Stimulated activated CD8-positive, alpha-beta memory T cell treated with anti-CD3 and anti-CD28 coated beads, Interleukin-4, amount 100 ng/mL, for 1 hour (primary cell): ENCODE results near the gene MGMT.

Experiments
- DNase-seq, 2 donors: peaks; one replicate each; pipeline ENCODE4 v3.0.0-alpha.2; 2020; ENCODE audit warnings: low read depth in 2 of 2, low spot score in 1 of 2

MGMT gene

DNA sequence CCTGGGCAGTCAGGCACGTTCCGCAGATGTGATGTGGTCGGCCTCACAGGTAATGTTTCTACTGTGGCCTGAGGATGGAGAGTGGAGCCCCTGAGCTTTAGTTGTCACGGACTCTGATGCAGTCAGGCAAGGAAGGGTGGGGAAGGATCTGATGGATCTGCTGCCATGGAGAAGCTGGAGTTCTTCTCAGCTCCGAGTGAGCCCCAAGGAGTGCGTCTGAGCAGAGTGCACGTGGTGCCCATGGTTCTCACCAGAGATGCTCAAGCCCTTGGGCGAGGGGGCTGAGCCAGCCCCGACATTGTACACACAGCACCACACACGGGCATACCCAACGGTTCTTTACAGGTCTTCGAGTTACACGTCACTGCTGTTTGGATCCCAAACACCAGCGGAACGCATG is 304.5 kb downstream of the MGMT start:
- no peak for DNase-seq

DNA sequence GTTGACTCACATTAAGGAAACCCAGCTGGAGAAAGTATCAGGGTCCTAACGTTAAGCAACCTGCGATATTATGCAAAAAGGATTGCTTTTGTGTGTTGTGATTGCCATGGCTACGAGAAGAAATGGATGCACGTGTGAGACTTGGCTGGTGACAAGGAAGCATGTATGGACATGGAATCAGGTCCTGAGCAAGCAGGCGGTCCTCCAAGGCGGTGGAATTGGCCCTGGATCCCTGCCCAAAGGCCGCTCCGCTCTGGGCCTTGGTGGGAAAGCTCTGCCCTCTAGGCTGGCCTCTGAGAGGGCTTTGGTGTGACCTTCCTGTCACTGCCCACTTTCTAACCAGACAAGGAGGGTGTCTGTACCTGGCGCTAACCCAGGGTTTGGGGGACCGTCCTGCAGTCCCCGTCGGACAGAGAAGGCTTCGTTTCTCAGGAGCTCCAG is 305.0 kb downstream of the MGMT start:
- no peak for DNase-seq

DNA sequence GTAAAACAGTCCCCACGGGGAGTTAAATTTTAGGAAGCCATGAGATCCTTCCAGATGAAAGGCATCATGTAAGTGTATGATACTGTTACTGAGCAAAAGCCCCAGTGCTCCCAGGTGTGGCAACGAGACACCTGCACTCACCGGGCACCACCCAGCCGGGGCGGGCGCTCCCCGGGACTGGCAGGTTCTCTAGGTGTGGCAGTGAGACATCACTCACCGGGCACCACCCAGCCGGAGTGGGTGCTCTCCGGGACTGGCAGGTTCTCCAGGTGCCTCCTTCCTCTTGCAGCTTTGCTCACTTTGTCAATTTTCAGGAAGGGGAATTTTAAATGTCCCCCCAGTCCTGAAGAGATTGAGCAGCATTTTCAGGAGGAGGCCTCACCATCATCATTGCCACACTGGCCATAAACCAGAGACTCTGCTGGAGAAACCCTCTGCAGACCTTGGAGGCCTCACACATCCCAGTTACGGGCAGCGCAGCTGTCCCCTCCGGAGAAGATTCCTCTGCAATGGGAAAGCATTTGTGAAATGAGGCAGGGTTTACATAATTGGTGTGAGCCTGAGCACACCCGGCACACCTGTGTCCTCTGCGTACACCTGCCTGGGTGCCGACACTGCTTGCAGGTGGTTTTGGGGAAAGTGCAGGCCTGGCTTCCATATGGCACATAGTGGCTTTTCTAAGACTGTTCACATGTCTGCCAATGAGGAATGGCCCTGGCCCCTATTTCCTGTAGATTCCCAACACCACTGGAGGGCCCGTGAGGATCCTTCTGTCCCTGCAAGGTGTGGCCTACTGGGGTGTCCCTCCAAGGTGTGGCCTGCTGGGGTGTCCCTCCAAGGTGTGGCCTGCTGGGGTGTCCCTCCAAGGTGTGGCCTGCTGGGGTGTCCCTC is 305.7 kb downstream of the MGMT start:
- no peak for DNase-seq

DNA sequence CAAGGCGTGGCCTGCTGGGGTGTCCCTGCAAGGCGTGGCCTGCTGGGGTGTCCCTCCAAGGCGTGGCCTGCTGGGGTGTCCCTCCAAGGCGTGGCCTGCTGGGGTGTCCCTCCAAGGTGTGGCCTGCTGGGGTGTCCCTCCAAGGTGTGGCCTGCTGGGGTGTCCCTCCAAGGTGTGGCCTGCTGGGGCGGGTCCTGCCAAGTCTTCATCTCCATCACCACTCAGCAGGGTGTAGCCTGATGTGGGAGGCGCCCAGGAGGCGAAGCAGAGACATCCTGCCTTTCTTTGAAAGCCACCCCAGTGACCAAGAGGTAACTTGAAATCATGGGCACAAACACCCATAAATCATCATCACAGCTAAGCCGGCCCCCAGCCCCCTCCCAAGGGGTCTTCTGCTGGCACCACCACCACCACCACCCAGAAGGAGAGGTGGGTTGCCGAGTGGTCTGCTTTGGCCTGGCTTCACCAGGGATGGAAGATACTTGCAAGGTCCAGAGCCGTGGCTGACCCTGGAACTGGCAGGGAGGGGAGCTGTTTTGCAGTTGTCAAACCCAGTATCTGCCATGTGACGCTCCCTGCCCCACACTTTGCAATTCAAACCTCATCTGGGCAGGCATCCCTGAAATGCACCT is 306.4 kb downstream of the MGMT start:
- DNase-seq = no peak

DNA sequence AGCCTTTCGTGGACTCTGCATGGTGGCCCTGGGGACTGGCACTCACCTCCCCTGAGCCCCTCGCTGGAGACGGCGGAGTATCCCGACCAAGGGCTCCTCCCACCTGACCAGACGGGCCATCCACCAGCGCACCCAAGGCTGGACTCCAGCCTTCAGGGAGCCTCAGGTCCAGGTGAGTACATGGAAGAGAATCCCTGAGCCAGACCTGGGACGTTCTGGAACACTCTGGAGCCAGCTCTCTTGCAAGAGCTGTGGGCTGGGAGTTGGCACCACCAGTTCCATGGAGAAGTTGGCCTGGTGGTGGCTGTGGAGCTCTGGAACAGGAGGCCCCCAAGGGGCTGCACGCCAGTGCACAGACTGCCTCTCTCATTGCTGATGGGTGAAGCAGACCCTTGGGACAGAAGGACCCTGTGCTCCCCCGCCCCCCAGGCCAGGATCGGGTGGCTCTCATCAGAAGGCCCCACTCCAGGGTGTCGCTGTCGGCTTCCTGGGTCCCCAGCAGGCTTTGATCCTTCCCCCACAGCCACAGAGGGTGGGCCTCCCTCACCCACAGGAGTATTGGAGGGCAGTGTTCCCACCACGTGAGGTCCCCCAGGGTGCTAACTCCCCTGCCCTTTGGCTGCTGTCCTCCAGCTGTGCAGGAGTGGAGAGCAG is 307.2 kb downstream of the MGMT start:
- no peak for DNase-seq

DNA sequence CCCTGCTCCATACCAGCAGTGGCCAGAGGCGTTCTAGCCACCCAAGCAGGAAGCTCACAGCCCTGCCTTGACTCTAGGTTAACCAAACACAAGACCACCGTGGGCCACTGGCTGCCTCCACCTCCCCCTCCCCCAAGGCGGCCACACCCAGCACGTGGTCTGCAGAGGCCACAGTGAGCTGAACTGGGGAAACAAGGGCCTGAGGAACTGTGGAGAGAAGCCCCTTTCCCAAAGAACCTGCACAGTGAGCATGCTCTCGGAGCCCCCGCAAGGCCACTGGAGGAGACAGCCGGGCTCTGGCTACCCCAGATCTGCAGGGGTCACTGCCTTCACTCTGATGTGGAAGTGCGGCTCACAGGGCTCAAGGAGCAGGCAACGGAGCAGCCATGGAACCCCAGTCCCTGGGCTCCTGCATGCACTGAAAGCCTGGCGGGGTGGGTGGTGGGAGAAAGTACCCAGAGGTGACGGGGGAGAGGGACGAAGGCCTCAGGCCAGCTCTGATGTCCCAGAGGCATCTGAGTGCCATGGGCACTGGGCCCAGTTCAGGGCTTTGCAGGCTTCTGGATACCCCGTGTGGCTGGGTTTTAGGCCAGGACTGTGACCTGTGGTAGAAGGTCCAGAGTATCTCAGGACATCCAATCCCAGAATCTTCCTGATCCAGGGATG is 307.8 kb downstream of the MGMT start:
- DNase-seq = no peak

DNA sequence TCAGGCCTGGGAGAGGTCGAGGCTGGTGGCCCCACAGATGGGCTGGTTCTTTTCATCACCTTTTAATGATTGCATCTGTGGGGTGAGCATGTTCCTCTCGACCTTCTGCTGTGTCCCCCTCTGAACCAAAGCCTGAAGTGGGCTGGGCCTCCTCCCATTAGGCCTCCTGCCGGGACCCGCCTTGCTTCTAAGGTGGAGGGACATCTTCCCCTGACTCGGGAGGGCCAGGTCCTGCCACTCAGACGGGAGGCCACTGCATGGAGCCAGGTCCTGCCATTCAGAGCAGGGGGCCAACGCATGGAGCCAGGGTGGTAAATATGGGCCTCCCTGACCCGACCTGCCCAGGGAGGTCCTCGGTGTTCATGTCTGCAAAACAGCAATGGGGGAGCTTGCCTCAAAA is 308.6 kb downstream of the MGMT start:
- no peak for DNase-seq

DNA sequence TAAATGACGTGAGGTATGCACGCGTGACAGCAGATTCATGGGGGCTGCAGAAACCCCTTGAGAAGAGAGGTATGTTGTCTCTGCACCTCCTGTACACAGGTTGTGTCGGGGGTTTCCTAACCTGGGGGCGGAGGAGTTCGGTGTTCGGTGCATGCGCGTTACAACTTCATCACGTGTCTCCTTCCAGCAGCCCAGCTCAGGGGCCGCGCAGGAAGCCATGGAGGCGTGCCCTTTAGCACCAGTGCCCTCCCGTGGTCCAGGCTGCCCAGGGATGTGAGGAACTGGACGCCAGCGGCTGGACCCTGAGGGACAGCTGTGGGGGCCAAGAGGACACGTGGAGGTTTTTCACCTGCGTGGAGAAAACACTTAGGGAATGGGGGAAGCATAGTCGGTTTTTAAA is 310.6 kb downstream of the MGMT start:
- DNase-seq = no peak

DNA sequence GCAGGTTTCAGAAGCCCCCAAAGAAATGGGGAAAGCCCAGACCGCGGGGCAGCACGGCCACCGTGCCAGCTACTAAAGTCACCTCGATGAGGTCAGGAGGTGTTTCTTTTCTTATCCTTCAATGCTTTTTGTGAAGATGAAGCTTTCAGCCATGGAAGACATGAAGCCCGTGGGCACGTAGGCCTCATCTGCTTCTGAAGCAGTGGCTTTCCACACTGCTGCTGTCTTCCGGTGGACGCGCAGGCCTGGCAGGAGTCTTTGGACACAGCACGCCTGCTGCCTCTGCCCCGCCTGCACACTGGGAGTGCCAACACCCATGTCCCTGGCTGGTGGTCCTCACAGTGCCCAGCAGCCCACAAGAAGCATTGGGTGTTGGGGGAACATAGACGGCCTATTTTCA is 311.5 kb downstream of the MGMT start:
- DNase-seq = no peak

DNA sequence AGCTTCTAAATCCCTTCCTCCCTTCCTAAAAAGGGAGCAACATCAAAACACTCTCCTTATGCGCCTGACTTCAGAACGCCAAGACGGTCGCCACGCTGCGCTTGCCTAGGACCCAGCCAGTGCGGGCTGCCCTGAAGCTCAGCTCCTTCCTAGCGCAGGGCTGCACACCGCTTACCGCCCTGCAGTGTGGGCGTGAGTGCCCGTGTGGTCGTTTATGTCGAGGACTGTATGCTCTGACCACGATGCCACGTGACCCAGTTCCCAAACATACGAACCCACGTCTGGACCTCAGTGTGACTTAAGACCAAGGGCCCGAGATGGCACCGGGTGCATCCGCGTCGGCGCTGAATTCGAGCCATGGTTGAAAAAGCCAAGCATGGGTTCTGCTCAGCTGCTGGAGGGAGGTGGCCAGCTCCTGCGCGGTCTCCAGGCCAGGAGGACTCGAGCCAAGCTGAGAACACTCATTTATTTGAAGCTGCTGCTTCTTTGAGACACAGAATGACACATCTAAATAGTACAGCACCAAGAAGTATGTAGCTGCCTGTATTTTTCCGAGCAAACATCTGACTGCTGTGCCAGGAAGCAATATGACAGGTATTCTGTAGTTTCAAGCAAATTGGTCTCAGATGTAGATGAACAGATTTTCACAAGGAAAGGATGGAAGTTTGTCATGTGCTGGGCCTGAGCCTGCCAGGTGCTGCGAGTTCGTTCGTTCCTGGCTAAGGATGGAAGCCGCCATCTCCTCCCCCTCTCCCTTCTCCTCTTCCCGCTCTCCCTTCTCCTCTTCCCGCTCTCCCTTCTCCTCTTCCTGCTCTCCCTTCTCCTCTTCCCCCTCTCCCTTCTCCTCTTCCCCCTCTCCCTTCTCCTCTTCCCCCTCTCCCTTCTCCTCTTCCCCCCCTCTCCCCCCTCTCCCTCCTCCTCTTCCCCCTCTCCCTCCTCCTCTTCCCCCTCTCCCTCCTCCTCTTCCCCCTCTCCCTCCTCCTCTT is 312.4 kb downstream of the MGMT start:
- DNase-seq = no peak

DNA sequence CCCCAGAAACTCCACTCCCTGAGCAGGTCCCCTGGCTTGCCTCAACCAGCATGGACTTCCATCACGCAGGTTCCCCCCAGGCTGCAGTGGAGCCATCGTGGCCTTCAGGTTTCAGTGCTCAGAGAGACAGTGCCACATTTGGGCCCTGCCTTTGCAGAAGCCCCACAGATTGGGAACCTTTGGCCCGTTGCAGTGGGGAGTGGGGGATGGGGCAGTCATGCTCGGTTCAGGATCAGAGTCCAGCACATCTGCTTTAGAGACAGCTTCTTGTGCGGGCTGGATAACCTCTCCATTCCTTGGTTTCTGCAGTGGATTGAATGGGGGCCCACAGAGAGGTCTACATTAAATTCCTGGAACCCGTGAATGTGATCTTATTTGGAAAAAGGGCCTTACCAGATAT is 313.2 kb downstream of the MGMT start:
- DNase-seq = no peak

DNA sequence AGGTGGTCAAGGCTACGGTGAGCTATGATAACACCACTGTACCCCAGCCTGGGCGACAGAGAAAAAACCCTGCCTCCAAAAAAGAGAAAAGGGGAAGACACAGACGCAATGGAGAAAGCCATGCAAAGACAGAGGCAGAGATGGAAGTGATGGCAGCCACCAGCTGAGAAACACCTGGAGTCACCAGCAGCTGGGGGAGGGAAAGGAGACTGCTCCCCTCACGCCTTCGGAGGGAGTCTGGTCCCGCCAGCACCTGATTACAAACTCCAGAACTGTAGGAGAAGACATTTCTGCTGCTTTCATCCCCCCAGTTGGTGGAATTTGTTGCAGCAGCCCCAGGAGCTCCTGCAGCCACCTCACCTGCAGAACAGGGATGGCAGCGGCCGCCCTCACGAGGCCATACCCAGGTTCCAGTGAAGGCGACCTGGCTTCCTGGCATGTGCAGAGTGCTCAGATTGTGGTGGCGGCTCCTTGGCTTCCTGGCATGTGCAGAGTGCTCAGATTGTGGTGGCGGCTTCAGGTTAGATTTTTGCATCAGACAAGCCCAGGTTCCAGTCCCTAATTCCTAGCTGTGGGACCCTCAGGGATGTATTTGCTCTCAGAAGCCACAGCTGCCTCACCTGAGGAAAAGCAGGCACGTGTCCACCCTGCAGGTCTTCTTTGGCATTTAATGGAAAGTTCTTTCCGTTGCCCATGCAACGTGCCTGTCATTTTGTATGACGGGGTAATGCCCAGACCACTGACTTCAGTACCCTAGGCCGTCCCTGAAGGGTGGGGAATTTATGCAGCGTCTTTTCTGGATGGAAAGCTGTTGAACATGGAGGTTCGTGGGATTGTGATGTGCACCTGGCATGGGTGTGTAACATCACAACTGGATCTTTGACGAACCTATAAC is 314.1 kb downstream of the MGMT start:
- DNase-seq = no peak

DNA sequence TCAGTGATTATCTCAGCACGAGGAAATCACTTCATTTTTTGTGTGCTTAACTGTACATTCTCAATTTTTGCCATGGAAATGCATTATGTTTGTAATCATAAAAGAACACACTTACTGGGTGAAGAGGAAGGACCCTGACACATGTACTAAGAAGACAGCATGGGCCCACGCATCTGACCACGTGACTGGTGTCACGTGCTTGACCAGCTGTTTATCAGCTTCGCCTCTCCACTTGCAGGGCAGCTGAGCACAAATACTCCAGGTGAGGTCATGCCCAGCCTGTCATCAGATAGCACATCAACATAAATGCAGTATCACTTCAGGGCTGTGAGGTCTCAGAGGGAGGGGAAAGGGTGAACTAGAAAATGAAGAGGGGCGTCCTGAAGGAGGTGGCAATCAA is 317.2 kb downstream of the MGMT start:
- no peak for DNase-seq

DNA sequence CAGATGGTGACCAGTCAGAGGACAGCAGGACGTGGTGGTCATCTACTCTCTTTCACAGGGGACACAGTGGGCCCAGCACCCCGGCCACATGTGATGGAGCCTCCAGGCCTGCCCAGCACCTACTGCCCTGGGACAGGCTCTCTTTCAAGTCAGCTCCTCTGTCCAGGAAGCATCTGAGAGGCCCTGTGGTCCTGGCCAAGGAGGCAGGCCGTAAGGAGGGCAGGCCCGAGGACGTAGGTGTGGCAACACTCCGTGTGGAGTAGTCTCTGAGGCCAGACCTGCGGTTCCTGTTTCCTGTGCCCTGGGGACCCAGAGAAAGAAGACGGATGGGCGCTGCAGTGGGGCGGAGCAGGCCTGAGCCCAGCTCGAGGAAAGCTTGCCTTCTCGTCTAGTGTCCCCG is 317.9 kb downstream of the MGMT start:
- DNase-seq = no peak

DNA sequence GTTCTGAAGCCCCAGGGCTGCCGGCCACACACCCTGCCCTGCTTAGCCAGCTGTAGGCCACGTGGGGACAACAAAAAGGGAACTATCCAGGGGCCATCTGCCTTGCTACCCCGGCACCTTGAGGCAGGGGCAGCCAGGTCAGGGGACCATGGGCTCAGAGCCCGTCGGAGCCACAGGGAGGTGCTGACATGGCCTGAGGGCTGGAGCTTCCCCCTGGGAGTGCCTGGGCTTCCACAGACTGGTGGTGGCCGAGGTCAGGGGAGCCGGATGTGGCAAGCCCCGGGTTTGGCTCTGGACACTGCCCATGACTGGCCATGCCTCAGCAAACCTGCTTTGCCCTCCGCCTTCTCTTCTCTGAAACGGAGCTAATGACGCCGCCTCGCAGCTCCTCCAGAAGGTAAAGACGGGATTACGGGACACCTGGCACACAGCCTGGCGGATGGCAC is 318.5 kb downstream of the MGMT start:
- no peak for DNase-seq

DNA sequence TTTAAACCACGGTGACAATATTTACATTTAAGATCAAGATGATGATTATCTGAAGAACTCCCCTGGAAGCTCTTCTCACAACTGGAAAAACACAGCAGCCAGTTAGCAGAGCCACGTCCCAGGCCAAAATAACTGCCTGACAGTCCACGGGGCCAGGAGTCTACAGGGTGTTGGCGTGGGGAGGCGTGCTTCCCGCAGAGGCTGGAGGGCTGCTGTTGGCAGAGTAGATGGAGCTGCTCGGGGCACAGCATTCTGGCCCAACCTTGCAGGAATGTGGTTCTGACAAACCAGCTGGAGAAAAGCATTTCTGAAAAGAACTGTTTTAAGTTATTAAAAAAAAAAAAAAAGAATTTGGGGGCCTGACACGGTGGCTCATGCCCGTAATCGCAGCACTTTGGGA is 319.2 kb downstream of the MGMT start:
- DNase-seq = no peak

DNA sequence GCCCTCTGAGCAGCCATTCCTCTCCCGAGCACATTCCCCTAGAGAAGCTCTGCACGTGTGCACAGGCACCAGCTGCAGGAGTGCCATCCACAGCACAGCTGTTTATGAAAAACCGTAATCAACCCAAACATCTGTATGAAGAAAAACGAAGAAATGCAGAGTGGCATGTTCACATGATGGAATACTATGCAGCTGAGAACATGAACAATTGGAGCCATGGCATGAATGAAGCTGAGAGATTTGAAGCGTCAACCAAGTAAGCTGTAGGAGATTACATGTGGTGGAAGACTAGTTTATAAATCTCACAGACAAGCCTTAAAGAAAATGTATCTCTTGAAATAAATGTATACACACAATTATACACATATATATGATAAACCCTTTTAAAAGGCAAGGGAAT is 320.5 kb downstream of the MGMT start:
- no peak for DNase-seq

DNA sequence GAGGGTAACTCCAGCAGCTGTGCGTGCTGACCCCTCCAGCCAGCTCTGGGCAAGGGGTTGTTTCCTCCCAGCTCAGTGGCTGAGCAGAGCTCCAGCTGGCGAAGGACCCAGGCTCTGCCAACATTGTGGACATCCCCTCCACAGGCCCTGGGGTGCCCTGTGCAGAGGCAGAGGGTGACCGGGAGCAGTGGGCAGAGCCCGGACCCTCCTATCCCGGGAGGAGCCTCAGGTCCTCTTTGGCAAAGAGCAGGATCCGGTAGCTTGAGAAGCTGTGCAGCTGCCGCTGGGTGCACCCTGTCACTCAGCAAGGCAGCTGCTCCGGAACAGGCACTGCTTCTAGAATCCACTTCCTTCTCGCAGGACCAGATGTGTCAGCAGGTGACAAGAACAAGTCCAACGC is 321.2 kb downstream of the MGMT start:
- DNase-seq = no peak

DNA sequence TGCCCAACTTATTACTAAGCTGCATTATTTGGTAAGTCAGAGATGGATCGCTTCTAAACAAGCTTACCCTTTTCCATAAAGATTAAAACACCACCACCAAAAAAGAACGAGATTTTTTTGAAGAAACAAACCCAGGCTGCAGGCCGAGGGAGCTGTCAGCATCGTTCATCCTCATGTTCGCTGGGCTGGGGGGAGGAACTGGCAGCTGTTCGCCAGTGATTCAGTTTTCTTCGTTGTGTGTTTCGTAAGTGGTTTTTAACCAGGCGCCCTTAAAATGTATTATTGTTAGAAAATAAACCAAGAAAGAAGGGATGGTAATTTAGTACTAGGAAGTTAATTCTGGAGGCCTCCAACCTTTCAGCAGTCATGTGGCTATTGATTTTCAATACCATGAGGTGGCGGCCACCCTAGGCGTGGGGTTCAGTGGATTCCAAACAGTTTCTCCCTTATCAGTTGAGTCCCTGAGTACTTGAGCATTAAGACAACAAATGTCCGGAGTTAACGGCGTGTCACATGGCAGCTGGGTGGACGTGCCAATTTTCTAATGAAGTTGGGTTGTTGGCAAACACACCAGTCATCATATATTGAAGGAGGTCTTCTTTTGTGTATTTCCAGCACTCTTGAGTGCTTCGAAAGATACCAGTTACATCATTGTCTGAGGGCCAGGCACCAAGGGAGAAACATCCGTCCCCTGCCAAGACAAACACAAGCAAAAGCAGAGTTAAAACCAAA is 323.8 kb downstream of the MGMT start:
- DNase-seq = no peak
